ENCODE measurements around the gene CRHR2. TPM values are rescaled to one million over a fixed set of nuclear protein-coding genes. Genes with fewer than 3 reads are reported as not detected.

CRHR2 gene
- total RNA-seq, 1 donor from 2014 or later = not detected

- Histone ChIP-seq H3K4me3 (no peak overlapping the region), H3K4me1 (no peaks in the 10 kb centered on the region), H3K27me3 (no peaks in the 10 kb centered on the region), H3K36me3 (no peaks in the 10 kb centered on the region), H3K9me3 (no peaks in the 10 kb centered on the region), H3K27ac (no peak overlapping the region)
- intact Hi-C loops (cut with DNase I) = loop anchor here (10.0 kb wide), 1 partner anchor 60 kb away; no protein-coding TSS in a partner anchor
- TF ChIP-seq CTCF (IDR thresholded peaks at IDR 0.05) (no peak), POLR2A (IDR thresholded peaks at IDR 0.05) (no peak), POLR2AphosphoS5 (IDR thresholded peaks at IDR 0.05; ENCODE audit: insufficient read depth in 1 of 2, low read depth in 1 of 2) (no peak)
- DNase-seq (ENCODE audit: extremely low spot score in 2 of 2) = no peak
Observed at GRCh38 chr7:30664184-30664885, 17.9 kb downstream of the CRHR2 start.

DNA sequence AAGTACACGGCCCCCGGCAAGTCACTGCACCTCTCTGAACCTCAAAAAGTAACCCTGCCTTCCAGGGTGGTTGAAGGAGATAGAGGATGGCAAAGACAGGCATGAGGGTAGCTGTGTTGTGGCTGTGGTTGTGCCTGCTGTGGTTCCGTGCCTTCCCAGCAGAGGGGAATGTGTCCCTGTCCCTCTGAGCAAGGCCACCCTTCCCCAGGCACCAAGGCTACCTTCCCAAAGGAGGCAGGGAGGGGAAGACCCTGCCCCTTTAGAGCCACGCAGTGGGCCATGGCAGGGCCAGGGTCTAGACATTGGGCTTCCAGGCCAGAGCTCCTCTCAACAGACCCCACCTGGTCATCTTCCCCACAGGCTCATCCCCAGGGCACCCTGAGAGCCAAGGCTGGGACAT is 18.8 kb downstream of the CRHR2 start:
- Histone ChIP-seq H3K9me3 (no peaks in the 10 kb centered on the region), H3K4me3 (no peak overlapping the region), H3K27ac (no peak overlapping the region), H3K36me3 (no peaks in the 10 kb centered on the region), H3K4me1 (no peaks in the 10 kb centered on the region), H3K27me3 (no peaks in the 10 kb centered on the region)
- DNase-seq (ENCODE audit: extremely low spot score in 2 of 2) = no peak
- intact Hi-C loops (cut with DNase I) = loop anchor here (10.0 kb wide), 1 partner anchor 61 kb away; no protein-coding TSS in a partner anchor
- TF ChIP-seq CTCF (IDR thresholded peaks at IDR 0.05) = no peak
- TF ChIP-seq POLR2A (IDR thresholded peaks at IDR 0.05) = no peak
- TF ChIP-seq POLR2AphosphoS5 (IDR thresholded peaks at IDR 0.05; ENCODE audit: insufficient read depth in 1 of 2, low read depth in 1 of 2) = no peak

DNA sequence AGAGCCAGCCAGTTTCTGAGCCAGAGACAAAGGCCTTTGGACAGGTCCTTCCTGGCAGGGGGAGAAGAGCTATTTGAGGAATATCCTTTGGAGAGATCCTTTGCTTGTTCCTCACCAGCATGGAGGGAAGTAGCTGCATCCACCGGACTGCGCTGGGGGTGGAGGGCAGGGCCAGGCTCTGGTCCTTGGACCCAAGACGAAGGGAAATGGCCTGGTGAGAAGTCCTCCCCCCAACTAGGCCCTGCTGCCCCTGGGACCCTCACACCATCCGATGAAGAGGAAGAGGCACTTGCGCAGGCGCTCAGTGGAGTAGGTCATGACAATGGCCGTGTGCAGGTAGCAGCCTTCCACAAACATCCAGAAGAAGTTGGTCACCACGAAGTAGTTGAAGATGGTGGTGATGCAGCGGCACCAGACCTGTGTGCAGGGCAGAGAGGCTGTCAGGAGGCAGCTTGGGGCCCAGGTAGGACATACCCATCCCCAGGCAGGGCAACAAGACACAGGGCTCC is 19.8 kb downstream of the CRHR2 start:
- no peaks in the 10 kb centered on the region for H3K27me3 ChIP-seq
- no peaks in the 10 kb centered on the region for H3K4me1 ChIP-seq
- intact Hi-C loops (cut with DNase I) = loop anchor here (10.0 kb wide), 1 partner anchor 62 kb away; no protein-coding TSS in a partner anchor
- no peak for TF ChIP-seq POLR2A (IDR thresholded peaks at IDR 0.05)
- no peak for TF ChIP-seq CTCF (IDR thresholded peaks at IDR 0.05)
- no peak for TF ChIP-seq POLR2AphosphoS5 (IDR thresholded peaks at IDR 0.05; ENCODE audit: insufficient read depth in 1 of 2, low read depth in 1 of 2)
- no peak overlapping the region for H3K4me3 ChIP-seq
- no peak overlapping the region for H3K27ac ChIP-seq
- H3K9me3 ChIP-seq = no peaks in the 10 kb centered on the region
- H3K36me3 ChIP-seq = no peaks in the 10 kb centered on the region
- DNase-seq (ENCODE audit: extremely low spot score in 2 of 2) = no peak

DNA sequence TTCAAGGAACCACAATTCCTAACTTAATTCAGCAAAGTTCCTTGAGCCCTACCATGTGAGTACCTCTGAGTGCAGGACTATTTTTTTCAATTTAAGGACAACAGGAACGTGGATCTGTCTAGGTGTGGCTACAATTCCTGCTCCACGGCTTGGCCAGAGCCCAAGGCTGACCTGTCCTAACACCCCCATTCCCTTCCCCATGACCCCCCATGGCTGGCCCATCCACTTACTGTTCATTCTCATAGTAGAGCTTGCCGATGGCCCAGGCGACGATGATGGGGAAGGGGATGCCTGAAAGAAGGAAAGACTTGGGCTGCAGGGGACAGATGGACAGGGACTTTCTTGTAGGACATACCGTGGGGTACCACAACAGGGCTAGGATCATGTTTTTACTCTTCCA is 20.3 kb downstream of the CRHR2 start:
- TF ChIP-seq POLR2A (IDR thresholded peaks at IDR 0.05) = no peak
- TF ChIP-seq POLR2AphosphoS5 (IDR thresholded peaks at IDR 0.05; ENCODE audit: insufficient read depth in 1 of 2, low read depth in 1 of 2) = no peak
- TF ChIP-seq CTCF (IDR thresholded peaks at IDR 0.05) = no peak
- H3K4me3 ChIP-seq = no peak overlapping the region
- no peak overlapping the region for H3K27ac ChIP-seq
- H3K36me3 ChIP-seq = no peaks in the 10 kb centered on the region
- H3K27me3 ChIP-seq = no peaks in the 10 kb centered on the region
- H3K4me1 ChIP-seq = no peaks in the 10 kb centered on the region
- H3K9me3 ChIP-seq = no peaks in the 10 kb centered on the region
- no peak for DNase-seq (ENCODE audit: extremely low spot score in 2 of 2)
- intact Hi-C loops (cut with DNase I) = loop anchor here (10.0 kb wide), 1 partner anchor 63 kb away; no protein-coding TSS in a partner anchor

All from vagina (tissue), 2 donors.